ENCODE data around the gene VPS41.

The VPS41 gene

GRCh38 chr7:38942431-38943051 lies 33.5 kb upstream of the VPS41 start:
- H3K4me3 ChIP-seq (ENCODE audit: low read depth, low read length) = no peak overlapping the region
- TF ChIP-seq CTCF (IDR thresholded peaks at IDR 0.05; ENCODE audit: low read depth, low read length) = no peak

- H3K4me3 ChIP-seq (ENCODE audit: low read depth, low read length) = no peak overlapping the region
- no peak for TF ChIP-seq CTCF (IDR thresholded peaks at IDR 0.05; ENCODE audit: low read depth, low read length)
Measured at GRCh38 chr7:38940774-38941173, 31.8 kb upstream of the VPS41 start.

DNA sequence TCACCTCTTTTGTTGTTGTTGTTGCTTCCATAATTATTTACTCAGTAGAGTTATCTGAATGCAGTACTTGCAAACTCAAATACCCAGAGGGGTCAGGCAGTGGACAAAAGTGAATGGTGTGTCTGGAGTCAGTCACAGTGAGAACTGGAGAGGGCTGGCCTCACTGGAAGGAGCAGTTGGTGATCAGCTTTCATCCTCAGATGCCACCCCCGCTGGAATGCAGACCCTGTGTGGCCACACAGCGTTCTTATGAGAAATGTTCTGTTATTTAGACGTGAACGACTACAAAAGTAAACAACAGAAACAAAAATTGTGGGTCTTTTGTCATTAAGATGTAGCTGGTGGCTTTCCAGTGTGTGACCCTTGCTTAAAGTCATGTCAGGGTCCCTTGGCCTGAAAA lies 29.6 kb upstream of the VPS41 start:
- no peak overlapping the region for H3K4me3 ChIP-seq (ENCODE audit: low read depth, low read length)
- TF ChIP-seq CTCF (IDR thresholded peaks at IDR 0.05; ENCODE audit: low read depth, low read length) = no peak

DNA sequence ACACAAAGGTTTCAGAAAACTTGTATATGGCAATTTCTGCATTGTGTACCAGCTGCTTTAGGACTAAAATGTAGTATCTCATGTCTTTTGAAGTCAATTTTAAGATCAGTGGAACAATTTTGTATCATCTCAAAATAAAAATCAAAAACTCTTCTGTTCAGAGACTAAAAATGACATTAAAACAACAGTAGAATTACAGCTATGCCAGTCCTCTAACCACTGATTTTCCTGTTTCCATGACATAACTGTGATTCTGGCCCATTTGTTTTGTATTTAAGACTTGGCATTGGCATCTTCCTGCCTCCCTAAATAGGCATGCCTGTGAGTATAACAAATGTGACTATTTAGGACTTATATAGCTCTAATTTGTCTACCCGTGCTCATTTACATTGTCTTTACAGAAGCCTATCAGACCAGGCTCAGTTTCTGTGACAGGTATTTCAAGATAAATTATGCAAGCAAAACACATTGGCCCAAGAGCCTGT lies 29.1 kb upstream of the VPS41 start:
- no peak overlapping the region for H3K4me3 ChIP-seq (ENCODE audit: low read depth, low read length)
- TF ChIP-seq CTCF (IDR thresholded peaks at IDR 0.05; ENCODE audit: low read depth, low read length) = no peak

- TF ChIP-seq CTCF (IDR thresholded peaks at IDR 0.05; ENCODE audit: low read depth, low read length) = no peak
Measured at GRCh38 chr7:38936641-38937040, 27.6 kb upstream of the VPS41 start.

DNA sequence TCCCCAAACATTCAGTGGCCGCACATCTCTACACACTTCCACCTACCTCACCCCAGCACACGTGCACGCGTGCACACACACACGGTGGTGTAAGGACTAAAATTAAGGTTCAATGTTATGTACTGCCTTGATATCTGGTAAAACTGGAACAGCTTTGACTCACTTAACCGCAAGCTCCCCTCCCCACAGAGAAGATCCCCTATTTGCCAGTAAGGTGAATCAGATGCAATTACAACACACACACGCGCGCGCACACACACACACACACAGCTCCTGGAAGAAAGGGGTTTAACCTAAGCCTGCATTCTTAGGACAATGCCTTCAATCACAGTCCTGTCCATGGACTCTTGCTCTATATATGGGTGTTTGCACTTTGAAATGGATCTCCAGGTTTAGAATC lies 25.5 kb upstream of the VPS41 start:
- no peak overlapping the region for H3K4me3 ChIP-seq (ENCODE audit: low read depth, low read length)
- no peak for TF ChIP-seq CTCF (IDR thresholded peaks at IDR 0.05; ENCODE audit: low read depth, low read length)

More at GRCh38 chr7:38936641-38937040, 27.6 kb upstream of the VPS41 start:
- H3K4me3 ChIP-seq (ENCODE audit: low read depth, low read length) = no peak overlapping the region

DNA sequence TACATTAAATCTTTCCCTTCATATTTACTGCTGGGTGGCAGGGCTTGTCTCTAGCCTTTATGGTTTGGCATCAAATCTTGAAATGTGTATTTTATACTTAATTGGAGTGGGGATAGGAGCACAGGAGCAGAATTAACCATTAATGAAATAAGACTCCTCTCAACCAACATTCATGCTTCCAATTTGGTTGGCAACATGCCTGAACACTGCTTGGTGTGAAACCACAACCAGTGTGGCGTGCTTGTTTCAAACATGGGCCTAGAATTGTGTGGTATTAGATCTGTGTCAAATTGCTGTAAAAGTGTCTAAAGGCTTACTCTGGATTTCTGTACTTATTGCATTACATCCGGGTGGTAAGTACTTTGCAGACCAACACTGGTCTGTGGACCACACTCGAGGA lies 25.1 kb upstream of the VPS41 start:
- no peak for TF ChIP-seq CTCF (IDR thresholded peaks at IDR 0.05; ENCODE audit: low read depth, low read length)
- no peak overlapping the region for H3K4me3 ChIP-seq (ENCODE audit: low read depth, low read length)
